Activated naive CD4-positive, alpha-beta T cell treated with anti-CD3 and anti-CD28 coated beads for 36 hours (primary cell): Measurements from ENCODE around the gene EGFL7. TPM values are rescaled to one million over a fixed set of nuclear protein-coding genes. Genes with fewer than 3 reads are reported as not detected.

Source experiments
- CTCF ChIA-PET: fragments of 350-600 bp; sonication (Branson Sonifier 250); formaldehyde crosslinking; loops from one replicate; lab custom pipeline; 2021; ENCODE audit warnings: antibody characterized with exemption; lab: Charles Lee
- DNase-seq: peaks from one replicate; pipeline ENCODE4 v3.0.0-alpha.2; 2020
- H3K27ac Mint-ChIP-seq: one replicate; pipeline ENCODE4 v1.8.0; 2021; ENCODE audit warnings: mild to moderate bottlenecking, mixed read lengths
- H3K27me3 Mint-ChIP-seq: one replicate; pipeline ENCODE4 v1.8.0; 2021; ENCODE audit warnings: low read depth, mixed read lengths
- H3K36me3 Mint-ChIP-seq: one replicate; pipeline ENCODE4 v1.8.0; 2021; ENCODE audit warnings: low read depth, mixed read lengths
- H3K4me1 Mint-ChIP-seq: one replicate; pipeline ENCODE4 v1.8.0; 2021; ENCODE audit warnings: low read depth, mixed read lengths
- H3K4me3 Mint-ChIP-seq: one replicate; pipeline ENCODE4 v1.8.0; 2021; ENCODE audit warnings: mild to moderate bottlenecking, moderate library complexity, mixed read lengths
- H3K9me3 Mint-ChIP-seq: one replicate; pipeline ENCODE4 v1.8.0; 2021; ENCODE audit warnings: mixed read lengths
- intact Hi-C: fragments of 100-400 bp; cut with micrococcal nuclease; formaldehyde crosslinking; loops from one replicate; pipeline ENCODE4 v1.15.1; 2023
- total RNA-seq, 2 experiments: library from RNA; stranded (reverse); gene quantifications; one replicate each; pipeline ENCODE4 v1.2.3, GENCODE V29; 2021

EGFL7 gene
- total RNA-seq, 2 experiments from 2014 or later, result 0.25 to 0.52 TPM

DNA sequence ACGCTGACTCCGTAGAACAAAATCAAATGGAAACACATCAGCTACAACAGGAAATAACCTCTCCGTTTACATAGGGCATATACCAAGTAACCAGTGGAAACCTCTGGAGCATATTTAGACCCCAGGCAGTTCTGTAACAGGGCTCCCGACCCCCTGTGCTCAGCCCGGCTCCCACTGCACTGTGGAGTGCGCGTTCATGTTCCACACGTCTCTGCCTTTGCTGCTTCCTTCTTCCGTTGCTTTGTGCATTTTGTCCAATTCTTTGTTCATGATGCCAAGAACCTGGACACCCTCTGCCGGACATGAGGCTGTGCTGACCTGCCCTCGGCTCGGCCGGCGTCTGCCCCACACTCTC is 30.4 kb downstream of the EGFL7 start:
- no peaks in the 10 kb centered on the region for H3K9me3 Mint-ChIP-seq
- CTCF ChIA-PET, result interaction anchor here (1.0 to 1.2 kb wide), 2 partner anchors 12 to 21 kb away, joined by 3 read pairs; no protein-coding TSS in a partner anchor
- intact Hi-C loops, result no loop called here
- H3K27ac Mint-ChIP-seq, result no peak overlapping the region
- peaks cover 6% of the 10 kb centered on the region for H3K27me3 Mint-ChIP-seq
- DNase-seq, result no peak
- no peaks in the 10 kb centered on the region for H3K4me1 Mint-ChIP-seq
- H3K4me3 Mint-ChIP-seq, result no peak overlapping the region
- H3K36me3 Mint-ChIP-seq, result no peaks in the 10 kb centered on the region

DNA sequence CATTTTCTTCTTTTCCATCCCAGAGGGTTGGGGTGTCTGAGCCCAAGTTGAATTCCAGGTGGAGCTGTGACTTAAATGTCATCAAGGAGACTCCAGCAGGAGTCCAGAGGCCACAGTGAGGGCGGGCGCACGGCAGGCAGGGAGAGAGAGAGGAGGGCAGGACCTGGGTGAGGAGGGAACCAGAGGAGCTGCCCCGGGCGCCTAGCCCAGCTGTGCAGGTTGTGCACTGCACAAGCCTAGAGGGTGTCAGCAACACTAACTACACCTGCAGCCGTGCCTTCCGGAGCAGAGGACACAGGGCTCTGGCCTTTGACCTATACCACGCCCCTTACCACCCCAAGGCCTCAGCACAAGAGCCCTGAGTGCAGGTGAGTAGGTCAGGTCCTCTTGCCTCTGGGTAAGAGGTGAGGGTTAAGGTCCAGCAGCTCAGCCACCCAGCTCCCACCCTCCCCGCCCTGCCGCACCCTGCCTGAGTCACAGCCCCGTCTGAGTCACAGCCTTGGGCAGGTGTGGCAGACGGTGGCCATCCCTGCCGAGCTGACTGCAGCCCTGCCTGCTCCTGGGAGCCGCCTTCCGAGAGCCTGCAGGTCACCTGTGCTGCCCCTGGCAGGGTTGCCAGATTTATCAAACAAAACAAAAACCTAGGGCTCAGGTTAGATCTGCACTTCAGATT is 30.9 kb downstream of the EGFL7 start:
- Mint-ChIP-seq H3K36me3 (no peaks in the 10 kb centered on the region), H3K4me3 (no peak overlapping the region), H3K27ac (no peak overlapping the region), H3K27me3 (peaks cover 6% of the 10 kb centered on the region), H3K9me3 (no peaks in the 10 kb centered on the region), H3K4me1 (no peaks in the 10 kb centered on the region)
- DNase-seq, result no peak
- intact Hi-C loops, result no loop called here
- CTCF ChIA-PET, result interaction anchor here (1.0 to 1.2 kb wide), 2 partner anchors 12 to 21 kb away, joined by 3 read pairs; no protein-coding TSS in a partner anchor

- H3K27me3 Mint-ChIP-seq, result peaks cover 6% of the 10 kb centered on the region
- H3K27ac Mint-ChIP-seq, result no peak overlapping the region
- H3K4me1 Mint-ChIP-seq, result no peaks in the 10 kb centered on the region
- intact Hi-C loops, result no loop called here
- CTCF ChIA-PET, result interaction anchor here (0.6 to 1.2 kb wide), 2 partner anchors 11 to 121 kb away, joined by 3 to 4 read pairs; no protein-coding TSS in a partner anchor
- no peaks in the 10 kb centered on the region for H3K36me3 Mint-ChIP-seq
- H3K9me3 Mint-ChIP-seq, result no peaks in the 10 kb centered on the region
- no peak overlapping the region for H3K4me3 Mint-ChIP-seq
- DNase-seq, result peak; percentile 52
Observed at GRCh38 chr9:136694163-136694871, 31.6 kb downstream of the EGFL7 start.

DNA sequence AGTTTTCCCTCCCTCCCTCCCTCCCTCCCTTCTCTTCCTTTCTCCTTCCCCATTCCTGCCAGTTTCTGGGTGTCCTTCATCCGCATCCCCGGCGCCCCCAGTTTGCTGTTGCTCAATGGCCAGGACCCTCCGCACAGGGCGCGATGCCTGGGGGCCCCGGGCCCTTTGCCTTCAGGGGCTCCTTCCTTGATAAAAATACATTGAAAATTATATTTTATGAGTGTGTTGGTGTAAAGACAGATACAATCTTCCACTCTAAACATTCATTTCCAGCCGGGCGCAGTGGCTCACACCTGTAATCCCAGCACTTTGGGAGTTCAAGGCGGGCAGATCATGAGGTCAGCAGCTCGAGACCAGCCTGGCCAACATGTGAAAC is 32.1 kb downstream of the EGFL7 start:
- no peak for DNase-seq
- Mint-ChIP-seq H3K27me3 (peaks cover 6% of the 10 kb centered on the region), H3K27ac (no peak overlapping the region), H3K4me3 (no peak overlapping the region), H3K9me3 (no peaks in the 10 kb centered on the region), H3K36me3 (no peaks in the 10 kb centered on the region), H3K4me1 (no peaks in the 10 kb centered on the region)
- CTCF ChIA-PET, result interaction anchor here (0.6 kb wide), 1 partner anchor 121 kb away, joined by 4 read pairs; no protein-coding TSS in a partner anchor
- intact Hi-C loops, result no loop called here

DNA sequence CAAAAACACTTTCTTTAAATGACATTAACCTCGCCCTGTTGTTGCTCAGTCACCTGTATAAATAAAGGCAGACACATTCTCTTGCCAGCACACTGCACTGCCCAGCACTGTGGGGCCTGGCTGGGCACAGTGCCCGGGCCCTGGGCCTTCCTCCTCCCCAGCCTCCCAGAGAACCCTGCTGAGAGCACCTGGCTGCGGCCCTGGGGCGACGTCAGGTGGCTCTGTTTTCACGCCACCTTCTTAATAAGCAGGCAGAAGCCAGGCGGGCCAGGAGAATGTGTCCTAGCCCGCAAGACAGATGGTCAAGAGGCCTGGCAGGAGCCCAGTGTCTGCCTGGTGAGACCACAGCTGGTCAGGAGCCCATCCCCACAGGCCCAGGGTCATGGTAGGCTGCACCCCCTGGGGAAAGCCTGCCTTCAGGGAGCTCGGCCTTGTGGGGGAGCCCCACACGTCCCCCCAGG is 32.7 kb downstream of the EGFL7 start:
- H3K4me1 Mint-ChIP-seq, result peaks cover 4% of the 10 kb centered on the region
- intact Hi-C loops, result no loop called here
- no peaks in the 10 kb centered on the region for H3K36me3 Mint-ChIP-seq
- peaks cover 9% of the 10 kb centered on the region for H3K27me3 Mint-ChIP-seq
- no peaks in the 10 kb centered on the region for H3K9me3 Mint-ChIP-seq
- no peak overlapping the region for H3K4me3 Mint-ChIP-seq
- CTCF ChIA-PET, result interaction anchor here (1.2 kb wide), 1 partner anchor 210 kb away, joined by 3 read pairs; no protein-coding TSS in a partner anchor
- no peak for DNase-seq
- H3K27ac Mint-ChIP-seq, result no peak overlapping the region

- no peak for DNase-seq
- peaks cover 9% of the 10 kb centered on the region for H3K27me3 Mint-ChIP-seq
- H3K4me1 Mint-ChIP-seq, result peaks cover 9% of the 10 kb centered on the region
- CTCF ChIA-PET, result interaction anchor here (1.2 kb wide), 1 partner anchor 211 kb away, joined by 3 read pairs; no protein-coding TSS in a partner anchor
- no peak overlapping the region for H3K4me3 Mint-ChIP-seq
- intact Hi-C loops, result no loop called here
- H3K36me3 Mint-ChIP-seq, result no peaks in the 10 kb centered on the region
- H3K9me3 Mint-ChIP-seq, result no peaks in the 10 kb centered on the region
- H3K27ac Mint-ChIP-seq, result no peak overlapping the region
Observed at GRCh38 chr9:136695955-136696354, 33.2 kb downstream of the EGFL7 start.

- DNase-seq, result no peak
- peaks cover 9% of the 10 kb centered on the region for H3K27me3 Mint-ChIP-seq
- no peak overlapping the region for H3K27ac Mint-ChIP-seq
- peaks cover 15% of the 10 kb centered on the region for H3K4me1 Mint-ChIP-seq
- CTCF ChIA-PET, result interaction anchor here (1.2 kb wide), 1 partner anchor 211 kb away, joined by 3 read pairs; no protein-coding TSS in a partner anchor
- intact Hi-C loops, result no loop called here
- no peaks in the 10 kb centered on the region for H3K9me3 Mint-ChIP-seq
- no peaks in the 10 kb centered on the region for H3K36me3 Mint-ChIP-seq
- no peak overlapping the region for H3K4me3 Mint-ChIP-seq
Observed at GRCh38 chr9:136696502-136696901, 33.8 kb downstream of the EGFL7 start.

- no peaks in the 10 kb centered on the region for H3K36me3 Mint-ChIP-seq
- H3K27ac Mint-ChIP-seq, result no peak overlapping the region
- peaks cover 18% of the 10 kb centered on the region for H3K4me1 Mint-ChIP-seq
- CTCF ChIA-PET, result interaction anchor here (0.5 kb wide), 1 partner anchor 24 kb away, joined by 3 read pairs; no protein-coding TSS in a partner anchor
- DNase-seq, result no peak
- H3K4me3 Mint-ChIP-seq, result no peak overlapping the region
- intact Hi-C loops, result no loop called here
- no peaks in the 10 kb centered on the region for H3K9me3 Mint-ChIP-seq
- peaks cover 9% of the 10 kb centered on the region for H3K27me3 Mint-ChIP-seq
Observed at GRCh38 chr9:136697146-136697820, 34.6 kb downstream of the EGFL7 start.

DNA sequence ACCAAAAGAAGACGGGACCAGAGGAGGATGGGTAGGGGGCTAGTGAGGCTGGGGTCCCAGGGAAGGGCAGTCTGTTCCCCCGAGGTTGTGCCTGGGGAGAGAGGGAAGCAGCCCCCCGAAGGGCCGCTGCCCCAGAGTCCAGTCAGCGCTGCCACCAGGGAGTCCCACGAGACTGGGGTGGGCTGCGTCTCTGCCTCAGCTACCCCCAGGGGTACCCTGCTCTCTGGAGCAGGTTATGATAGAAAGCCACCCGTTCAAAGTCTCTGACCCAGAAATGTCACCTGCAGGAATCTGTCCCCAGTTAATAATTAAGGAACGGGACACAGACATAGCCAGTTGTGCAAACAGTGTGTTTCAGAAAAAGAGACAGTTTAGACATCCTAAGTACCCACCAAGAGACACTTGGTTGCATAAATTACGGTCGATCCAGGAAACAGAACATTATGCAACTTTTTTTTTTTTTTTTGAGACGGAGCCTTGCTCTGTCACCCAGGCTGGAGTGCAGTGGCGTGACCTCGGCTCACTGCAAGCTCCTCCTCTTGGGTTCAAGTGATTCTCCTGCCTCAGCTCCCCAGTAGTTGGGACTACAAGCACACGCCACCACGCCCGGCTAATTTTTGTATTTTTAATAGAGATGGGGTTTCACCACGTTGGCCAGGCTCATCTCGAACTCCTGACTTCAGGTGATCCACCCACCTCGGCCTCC is 35.3 kb downstream of the EGFL7 start:
- Mint-ChIP-seq H3K4me1 (peaks cover 18% of the 10 kb centered on the region), H3K27ac (no peak overlapping the region), H3K36me3 (no peaks in the 10 kb centered on the region), H3K27me3 (peaks cover 9% of the 10 kb centered on the region), H3K9me3 (no peaks in the 10 kb centered on the region), H3K4me3 (no peak overlapping the region)
- intact Hi-C loops, result no loop called here
- CTCF ChIA-PET, result no interaction called here
- DNase-seq, result no peak

DNA sequence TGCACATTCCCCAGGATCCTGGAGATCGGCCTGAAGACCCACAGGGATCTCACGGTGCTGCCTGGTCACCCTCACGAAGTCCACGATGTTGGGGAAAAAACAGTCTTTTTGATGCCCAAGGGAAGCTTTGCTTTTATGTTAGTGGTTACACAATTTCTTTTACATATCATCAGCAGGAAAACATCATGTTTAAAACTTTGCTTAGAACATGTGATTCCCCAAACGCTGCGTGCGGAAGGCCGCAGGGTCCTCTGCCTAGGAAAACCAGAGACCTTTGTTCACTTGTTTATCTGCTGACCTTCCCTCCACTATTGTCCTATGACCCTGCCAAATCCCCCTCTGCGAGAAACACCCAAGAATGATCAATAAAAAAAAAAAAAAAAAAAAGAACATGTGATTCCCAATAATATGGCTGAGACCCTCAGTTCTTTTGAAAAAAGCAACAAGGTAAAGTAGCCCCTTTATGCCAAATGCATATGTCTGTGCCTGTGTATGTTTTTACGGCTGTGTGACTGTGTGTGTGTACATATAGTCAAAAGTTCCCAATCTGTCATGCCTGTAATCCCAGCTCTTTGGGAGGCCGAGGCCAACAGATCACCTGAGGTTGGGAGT is 36.0 kb downstream of the EGFL7 start:
- no peak for DNase-seq
- no peaks in the 10 kb centered on the region for H3K36me3 Mint-ChIP-seq
- H3K27me3 Mint-ChIP-seq, result peaks cover 7% of the 10 kb centered on the region
- H3K4me1 Mint-ChIP-seq, result peaks cover 18% of the 10 kb centered on the region
- no peak overlapping the region for H3K4me3 Mint-ChIP-seq
- CTCF ChIA-PET, result interaction anchor here (0.9 kb wide), 1 partner anchor 211 kb away, joined by 3 read pairs; no protein-coding TSS in a partner anchor
- intact Hi-C loops, result no loop called here
- H3K9me3 Mint-ChIP-seq, result no peaks in the 10 kb centered on the region
- no peak overlapping the region for H3K27ac Mint-ChIP-seq

GRCh38 chr9:136700304-136700703 is 37.6 kb downstream of the EGFL7 start:
- no peaks in the 10 kb centered on the region for H3K9me3 Mint-ChIP-seq
- CTCF ChIA-PET, result interaction anchor here (0.6 to 1.6 kb wide), 4 partner anchors 26 to 387 kb away, joined by 3 to 9 read pairs (median 4); no protein-coding TSS in a partner anchor
- peaks cover 7% of the 10 kb centered on the region for H3K27me3 Mint-ChIP-seq
- intact Hi-C loops, result loop anchor here (5.0 kb wide), 1 partner anchor 67 kb away; no protein-coding TSS in a partner anchor
- H3K27ac Mint-ChIP-seq, result no peak overlapping the region
- H3K36me3 Mint-ChIP-seq, result no peaks in the 10 kb centered on the region
- no peak overlapping the region for H3K4me3 Mint-ChIP-seq
- peaks cover 18% of the 10 kb centered on the region for H3K4me1 Mint-ChIP-seq
- no peak for DNase-seq
